Measurements from ENCODE around the gene DNAH12.
A peak's percentile ranks its signal among the peaks of the same experiment; 100 is the strongest.
"Not testable (repeated sequence)": the region's sequence is repeated elsewhere in the genome, so short reads cannot be mapped to it uniquely, and the experiment has no call there.

DNAH12 gene

GRCh38 chr3:57530071-57530608 is 14.0 kb downstream of the DNAH12 start:
- Histone ChIP-seq H3K36me3 (ENCODE audit: control insufficient read depth, insufficient read depth, low read length) (no peaks in the 10 kb centered on the region), H3K4me3 (ENCODE audit: extremely low read depth, insufficient read depth, low read length, poor library complexity, severe bottlenecking) (no peak overlapping the region), H3K4me1 (ENCODE audit: control insufficient read depth, insufficient read depth, low read length, poor library complexity, severe bottlenecking) (no peaks in the 10 kb centered on the region), H3K9me3 (ENCODE audit: control insufficient read depth, low read length) (no peaks in the 10 kb centered on the region), H3K27ac (ENCODE audit: low read depth, low read length, severe bottlenecking) (no peak overlapping the region)

GRCh38 chr3:57518276-57518915 is 25.7 kb downstream of the DNAH12 start:
- no peak overlapping the region for H3K27ac ChIP-seq (ENCODE audit: low read depth, low read length, severe bottlenecking)
- WGBS, 2 experiments (ENCODE audit: insufficient coverage in 2 of 2): 89 to 97% methylated on average over 3 of the region's 3 CpGs
- H3K36me3 ChIP-seq (ENCODE audit: control insufficient read depth, insufficient read depth, low read length): no peaks in the 10 kb centered on the region
- H3K4me3 ChIP-seq (ENCODE audit: extremely low read depth, insufficient read depth, low read length, poor library complexity, severe bottlenecking): no peak overlapping the region
- H3K4me1 ChIP-seq (ENCODE audit: control insufficient read depth, insufficient read depth, low read length, poor library complexity, severe bottlenecking): peaks cover 6% of the 10 kb centered on the region
- H3K9me3 ChIP-seq (ENCODE audit: control insufficient read depth, low read length): no peaks in the 10 kb centered on the region

GRCh38 chr3:57512166-57512565 is 32.0 kb downstream of the DNAH12 start:
- H3K36me3 ChIP-seq (ENCODE audit: control insufficient read depth, insufficient read depth, low read length): no peaks in the 10 kb centered on the region
- WGBS, 2 experiments (ENCODE audit: insufficient coverage in 2 of 2): 56 to 78% methylated on average over 1 to 2 of the region's 2 CpGs
- H3K4me1 ChIP-seq (ENCODE audit: control insufficient read depth, insufficient read depth, low read length, poor library complexity, severe bottlenecking): no peaks in the 10 kb centered on the region
- no peaks in the 10 kb centered on the region for H3K9me3 ChIP-seq (ENCODE audit: control insufficient read depth, low read length)
- no peak overlapping the region for H3K27ac ChIP-seq (ENCODE audit: low read depth, low read length, severe bottlenecking)
- H3K4me3 ChIP-seq (ENCODE audit: extremely low read depth, insufficient read depth, low read length, poor library complexity, severe bottlenecking): no peak overlapping the region

- Histone ChIP-seq H3K9me3 (ENCODE audit: control insufficient read depth, low read length) (no peaks in the 10 kb centered on the region), H3K27ac (ENCODE audit: low read depth, low read length, severe bottlenecking) (no peak overlapping the region), H3K36me3 (ENCODE audit: control insufficient read depth, insufficient read depth, low read length) (no peaks in the 10 kb centered on the region), H3K4me3 (ENCODE audit: extremely low read depth, insufficient read depth, low read length, poor library complexity, severe bottlenecking) (no peak overlapping the region), H3K4me1 (ENCODE audit: control insufficient read depth, insufficient read depth, low read length, poor library complexity, severe bottlenecking) (no peaks in the 10 kb centered on the region)
- WGBS, 2 experiments (ENCODE audit: insufficient coverage in 2 of 2): 86% methylated on average over 1 of the region's 1 CpG; no CpG with 5 or more reads in 1 of the 2 experiments
Measured at GRCh38 chr3:57505901-57506300, 38.2 kb downstream of the DNAH12 start.

GRCh38 chr3:57500506-57500905 is 43.6 kb downstream of the DNAH12 start:
- Histone ChIP-seq H3K4me1 (ENCODE audit: control insufficient read depth, insufficient read depth, low read length, poor library complexity, severe bottlenecking) (no peaks in the 10 kb centered on the region), H3K4me3 (ENCODE audit: extremely low read depth, insufficient read depth, low read length, poor library complexity, severe bottlenecking) (no peak overlapping the region), H3K36me3 (ENCODE audit: control insufficient read depth, insufficient read depth, low read length) (no peaks in the 10 kb centered on the region), H3K9me3 (ENCODE audit: control insufficient read depth, low read length) (no peaks in the 10 kb centered on the region), H3K27ac (ENCODE audit: low read depth, low read length, severe bottlenecking) (no peak overlapping the region)
- WGBS, 2 experiments (ENCODE audit: insufficient coverage in 2 of 2): 81 to 90% methylated on average over 2 of the region's 2 CpGs

GRCh38 chr3:57497904-57498303 is 46.2 kb downstream of the DNAH12 start:
- H3K4me3 ChIP-seq (ENCODE audit: extremely low read depth, insufficient read depth, low read length, poor library complexity, severe bottlenecking): no peak overlapping the region

GRCh38 chr3:57484563-57484962 is 59.6 kb downstream of the DNAH12 start:
- H3K4me1 ChIP-seq (ENCODE audit: control insufficient read depth, insufficient read depth, low read length, poor library complexity, severe bottlenecking): no peaks in the 10 kb centered on the region
- 60 to 83% methylated on average over 1 of the region's 1 CpG for WGBS, 2 experiments (ENCODE audit: insufficient coverage in 2 of 2)
- H3K4me3 ChIP-seq (ENCODE audit: extremely low read depth, insufficient read depth, low read length, poor library complexity, severe bottlenecking): no peak overlapping the region
- H3K36me3 ChIP-seq (ENCODE audit: control insufficient read depth, insufficient read depth, low read length): no peaks in the 10 kb centered on the region
- no peaks in the 10 kb centered on the region for H3K9me3 ChIP-seq (ENCODE audit: control insufficient read depth, low read length)
- no peak overlapping the region for H3K27ac ChIP-seq (ENCODE audit: low read depth, low read length, severe bottlenecking)

More at GRCh38 chr3:57497904-57498303, 46.2 kb downstream of the DNAH12 start:
- Histone ChIP-seq H3K27ac (ENCODE audit: low read depth, low read length, severe bottlenecking) (no peak overlapping the region), H3K9me3 (ENCODE audit: control insufficient read depth, low read length) (no peaks in the 10 kb centered on the region), H3K36me3 (ENCODE audit: control insufficient read depth, insufficient read depth, low read length) (no peaks in the 10 kb centered on the region), H3K4me1 (ENCODE audit: control insufficient read depth, insufficient read depth, low read length, poor library complexity, severe bottlenecking) (no peaks in the 10 kb centered on the region)

GRCh38 chr3:57477193-57477592 is 67.0 kb downstream of the DNAH12 start:
- H3K4me1 ChIP-seq (ENCODE audit: control insufficient read depth, insufficient read depth, low read length, poor library complexity, severe bottlenecking); H3K9me3 ChIP-seq (ENCODE audit: control insufficient read depth, low read length); H3K4me3 ChIP-seq (ENCODE audit: extremely low read depth, insufficient read depth, low read length, poor library complexity, severe bottlenecking); H3K27ac ChIP-seq (ENCODE audit: low read depth, low read length, severe bottlenecking); H3K36me3 ChIP-seq (ENCODE audit: control insufficient read depth, insufficient read depth, low read length): not testable (repeated sequence)
- WGBS, 2 experiments (ENCODE audit: insufficient coverage in 2 of 2): 96 to 98% methylated on average over 11 of the region's 13 CpGs

GRCh38 chr3:57464801-57465200 is 79.3 kb downstream of the DNAH12 start:
- Histone ChIP-seq H3K4me3 (ENCODE audit: extremely low read depth, insufficient read depth, low read length, poor library complexity, severe bottlenecking) (no peak overlapping the region), H3K27ac (ENCODE audit: low read depth, low read length, severe bottlenecking) (no peak overlapping the region), H3K9me3 (ENCODE audit: control insufficient read depth, low read length) (no peaks in the 10 kb centered on the region), H3K4me1 (ENCODE audit: control insufficient read depth, insufficient read depth, low read length, poor library complexity, severe bottlenecking) (no peaks in the 10 kb centered on the region), H3K36me3 (ENCODE audit: control insufficient read depth, insufficient read depth, low read length) (no peaks in the 10 kb centered on the region)
- 100% methylated on average over 2 to 3 of the region's 4 CpGs for WGBS, 2 experiments (ENCODE audit: insufficient coverage in 2 of 2)

GRCh38 chr3:57464011-57464410 is 80.1 kb downstream of the DNAH12 start:
- no peaks in the 10 kb centered on the region for H3K9me3 ChIP-seq (ENCODE audit: control insufficient read depth, low read length)
- no peaks in the 10 kb centered on the region for H3K4me1 ChIP-seq (ENCODE audit: control insufficient read depth, insufficient read depth, low read length, poor library complexity, severe bottlenecking)
- H3K4me3 ChIP-seq (ENCODE audit: extremely low read depth, insufficient read depth, low read length, poor library complexity, severe bottlenecking): no peak overlapping the region
- H3K27ac ChIP-seq (ENCODE audit: low read depth, low read length, severe bottlenecking): no peak overlapping the region
- no peaks in the 10 kb centered on the region for H3K36me3 ChIP-seq (ENCODE audit: control insufficient read depth, insufficient read depth, low read length)
- WGBS, 2 experiments (ENCODE audit: insufficient coverage in 2 of 2): 81 to 100% methylated on average over 2 to 3 of the region's 3 CpGs

GRCh38 chr3:57451150-57451846 is 92.8 kb downstream of the DNAH12 start:
- Histone ChIP-seq H3K9me3 (ENCODE audit: control insufficient read depth, low read length) (no peaks in the 10 kb centered on the region), H3K4me1 (ENCODE audit: control insufficient read depth, insufficient read depth, low read length, poor library complexity, severe bottlenecking) (peaks cover 15% of the 10 kb centered on the region), H3K27ac (ENCODE audit: low read depth, low read length, severe bottlenecking) (peak overlapping the region; percentile 93), H3K4me3 (ENCODE audit: extremely low read depth, insufficient read depth, low read length, poor library complexity, severe bottlenecking) (no peak overlapping the region), H3K36me3 (ENCODE audit: control insufficient read depth, insufficient read depth, low read length) (no peaks in the 10 kb centered on the region)
- WGBS, 2 experiments (ENCODE audit: insufficient coverage in 2 of 2): 89 to 94% methylated on average over 5 to 6 of the region's 14 CpGs

All from mesodermal cell (in vitro differentiated cells).